Calu3 (cell line): Measurements from ENCODE around the gene CLDN9. TPM values are rescaled to one million over a fixed set of nuclear protein-coding genes. Genes with fewer than 3 reads are reported as not detected.

Source experiments
- BruUV-seq: library from RNA; stranded (reverse); fragments of 400-500 nt; replicated peaks from 2 replicates; lab custom pipeline; 2021; lab: Mats Ljungman, UMichigan
- CTCF ChIA-PET: fragments of 300-600 bp; sonication (Branson Sonifier 250); formaldehyde crosslinking; loops from one replicate; lab custom pipeline; 2022; ENCODE audit warnings: antibody characterized with exemption; lab: Charles Lee
- DNase-seq: peaks from one replicate; pipeline ENCODE4 v3.0.0; 2022
- H3K27ac Mint-ChIP-seq: one replicate; pipeline ENCODE4 v1.8.0; 2022; ENCODE audit warnings: mixed read lengths; ENCODE audit not compliant: unreplicated experiment
- H3K27me3 Mint-ChIP-seq: one replicate; pipeline ENCODE4 v1.8.0; 2022; ENCODE audit warnings: mixed read lengths; ENCODE audit not compliant: unreplicated experiment
- H3K36me3 Mint-ChIP-seq: one replicate; pipeline ENCODE4 v1.8.0; 2022; ENCODE audit warnings: mild to moderate bottlenecking, moderate library complexity, mixed read lengths; ENCODE audit not compliant: insufficient read depth, unreplicated experiment
- H3K4me1 Mint-ChIP-seq: one replicate; pipeline ENCODE4 v1.8.0; 2022; ENCODE audit warnings: mild to moderate bottlenecking, low read depth, mixed read lengths; ENCODE audit not compliant: unreplicated experiment
- H3K4me3 Mint-ChIP-seq: one replicate; pipeline ENCODE4 v1.8.0; 2022; ENCODE audit warnings: mild to moderate bottlenecking, low read depth, moderate library complexity, mixed read lengths; ENCODE audit not compliant: unreplicated experiment
- H3K9me3 Mint-ChIP-seq: one replicate; pipeline ENCODE4 v1.8.0; 2022; ENCODE audit warnings: low read depth, mixed read lengths; ENCODE audit not compliant: unreplicated experiment
- intact Hi-C: fragments of 100-400 bp; cut with micrococcal nuclease; formaldehyde crosslinking; loops from one replicate; pipeline ENCODE4 v1.10.0; 2022; ENCODE audit not compliant: unreplicated experiment
- total RNA-seq: library from RNA; stranded (reverse); gene quantifications from 2 replicates; pipeline ENCODE4 v1.2.3, GENCODE V29; 2022
- TF ChIP-seq, protein P1 (sequence below): fragments of 200-600 bp; IDR thresholded peaks from one replicate; pipeline ENCODE4 v1.8.0; 2022; ENCODE audit warnings: antibody characterized with exemption; ENCODE audit not compliant: unreplicated experiment

CLDN9 gene
- total RNA-seq, 1 experiment from 2014 or later: 13.5 TPM

DNA sequence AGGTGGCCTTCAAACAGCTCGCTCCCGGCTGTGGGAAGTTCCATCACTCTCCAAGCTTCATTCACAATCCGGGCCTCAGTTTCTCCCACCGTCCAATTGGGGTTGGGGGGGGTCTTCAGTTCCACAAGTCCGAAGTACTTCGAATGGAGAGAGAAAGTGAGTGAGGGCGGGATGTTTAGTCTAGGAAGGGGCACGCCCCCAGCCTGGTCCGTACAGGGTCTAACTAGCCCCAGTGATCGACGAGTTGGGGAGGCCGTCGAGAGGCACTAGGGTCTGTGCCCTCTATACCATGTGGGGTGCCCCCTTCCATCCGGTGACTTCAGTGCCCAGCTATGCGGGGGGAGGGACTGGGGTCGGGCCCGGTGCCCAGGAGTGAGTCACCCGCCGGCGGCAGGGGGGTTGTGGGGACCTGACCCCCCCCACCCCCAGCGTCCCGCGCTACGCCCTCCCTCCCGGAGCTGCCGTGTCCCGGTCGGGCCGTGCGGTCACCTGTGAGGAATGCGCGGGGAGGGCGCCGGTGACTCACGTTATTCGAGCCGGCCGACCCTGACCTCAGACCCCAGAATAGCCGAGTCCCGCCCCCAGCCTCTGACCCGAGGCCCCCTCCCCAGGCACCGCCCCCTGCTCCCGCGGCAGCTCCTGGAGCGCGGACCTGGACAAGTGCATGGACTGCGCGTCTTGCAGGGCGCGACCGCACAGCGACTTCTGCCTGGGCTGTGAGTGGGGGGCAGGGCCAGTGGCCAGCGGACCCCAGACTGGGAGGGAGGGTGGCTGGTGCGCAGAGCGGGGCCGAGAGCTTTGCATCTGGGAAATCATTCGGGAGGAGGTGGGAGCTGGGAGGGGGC lies 8.1 kb downstream of the CLDN9 start:
- CTCF ChIA-PET: interaction anchor here (0.6 to 7.8 kb wide), 9 partner anchors 7 to 73 kb away, joined by 3 to 126 read pairs (median 4); no protein-coding TSS in a partner anchor
- peaks cover 34% of the 10 kb centered on the region for H3K4me1 Mint-ChIP-seq
- peak; percentile 98 for DNase-seq
- TF ChIP-seq, protein P1, sequence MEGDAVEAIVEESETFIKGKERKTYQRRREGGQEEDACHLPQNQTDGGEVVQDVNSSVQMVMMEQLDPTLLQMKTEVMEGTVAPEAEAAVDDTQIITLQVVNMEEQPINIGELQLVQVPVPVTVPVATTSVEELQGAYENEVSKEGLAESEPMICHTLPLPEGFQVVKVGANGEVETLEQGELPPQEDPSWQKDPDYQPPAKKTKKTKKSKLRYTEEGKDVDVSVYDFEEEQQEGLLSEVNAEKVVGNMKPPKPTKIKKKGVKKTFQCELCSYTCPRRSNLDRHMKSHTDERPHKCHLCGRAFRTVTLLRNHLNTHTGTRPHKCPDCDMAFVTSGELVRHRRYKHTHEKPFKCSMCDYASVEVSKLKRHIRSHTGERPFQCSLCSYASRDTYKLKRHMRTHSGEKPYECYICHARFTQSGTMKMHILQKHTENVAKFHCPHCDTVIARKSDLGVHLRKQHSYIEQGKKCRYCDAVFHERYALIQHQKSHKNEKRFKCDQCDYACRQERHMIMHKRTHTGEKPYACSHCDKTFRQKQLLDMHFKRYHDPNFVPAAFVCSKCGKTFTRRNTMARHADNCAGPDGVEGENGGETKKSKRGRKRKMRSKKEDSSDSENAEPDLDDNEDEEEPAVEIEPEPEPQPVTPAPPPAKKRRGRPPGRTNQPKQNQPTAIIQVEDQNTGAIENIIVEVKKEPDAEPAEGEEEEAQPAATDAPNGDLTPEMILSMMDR: no peak
- intact Hi-C loops: loop anchor here (1.0 kb wide), 1 partner anchor 14 kb away; no protein-coding TSS in a partner anchor
- no peaks in the 10 kb centered on the region for H3K9me3 Mint-ChIP-seq
- peaks cover 73% of the 10 kb centered on the region for H3K36me3 Mint-ChIP-seq
- no peaks in the 10 kb centered on the region for H3K27me3 Mint-ChIP-seq
- H3K27ac Mint-ChIP-seq: peak overlapping the region; percentile 89
- H3K4me3 Mint-ChIP-seq: peak overlapping the region; percentile 80
- BruUV-seq: no TSS peak

DNA sequence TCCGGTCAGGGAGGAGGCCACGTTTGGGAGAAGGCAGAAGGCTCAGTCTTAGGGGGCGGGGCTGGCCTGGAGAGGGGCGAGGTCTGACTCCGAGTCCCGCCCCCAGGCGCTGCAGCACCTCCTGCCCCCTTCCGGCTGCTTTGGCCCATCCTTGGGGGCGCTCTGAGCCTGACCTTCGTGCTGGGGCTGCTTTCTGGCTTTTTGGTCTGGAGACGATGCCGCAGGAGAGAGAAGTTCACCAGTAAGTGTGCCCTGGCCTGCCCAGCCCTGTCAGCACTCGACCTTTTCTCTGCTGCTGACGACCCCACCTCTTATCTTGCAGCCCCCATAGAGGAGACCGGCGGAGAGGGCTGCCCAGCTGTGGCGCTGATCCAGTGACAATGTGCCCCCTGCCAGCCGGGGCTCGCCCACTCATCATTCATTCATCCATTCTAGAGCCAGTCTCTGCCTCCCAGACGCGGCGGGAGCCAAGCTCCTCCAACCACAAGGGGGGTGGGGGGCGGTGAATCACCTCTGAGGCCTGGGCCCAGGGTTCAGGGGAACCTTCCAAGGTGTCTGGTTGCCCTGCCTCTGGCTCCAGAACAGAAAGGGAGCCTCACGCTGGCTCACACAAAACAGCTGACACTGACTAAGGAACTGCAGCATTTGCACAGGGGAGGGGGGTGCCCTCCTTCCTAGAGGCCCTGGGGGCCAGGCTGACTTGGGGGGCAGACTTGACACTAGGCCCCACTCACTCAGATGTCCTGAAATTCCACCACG lies 8.9 kb downstream of the CLDN9 start:
- Mint-ChIP-seq H3K36me3 (peaks cover 81% of the 10 kb centered on the region), H3K4me1 (peaks cover 30% of the 10 kb centered on the region), H3K4me3 (peak overlapping the region; percentile 80), H3K9me3 (no peaks in the 10 kb centered on the region), H3K27ac (peak overlapping the region; percentile 89), H3K27me3 (no peaks in the 10 kb centered on the region)
- CTCF ChIA-PET: interaction anchor here (0.6 to 7.8 kb wide), 9 partner anchors 9 to 113 kb away, joined by 3 to 126 read pairs (median 3); partner anchors contain the start of gene ZNF213
- BruUV-seq: TSS peak; percentile 63
- TF ChIP-seq, protein P1: no peak
- intact Hi-C loops: no loop called here
- DNase-seq: peak; percentile 96

DNA sequence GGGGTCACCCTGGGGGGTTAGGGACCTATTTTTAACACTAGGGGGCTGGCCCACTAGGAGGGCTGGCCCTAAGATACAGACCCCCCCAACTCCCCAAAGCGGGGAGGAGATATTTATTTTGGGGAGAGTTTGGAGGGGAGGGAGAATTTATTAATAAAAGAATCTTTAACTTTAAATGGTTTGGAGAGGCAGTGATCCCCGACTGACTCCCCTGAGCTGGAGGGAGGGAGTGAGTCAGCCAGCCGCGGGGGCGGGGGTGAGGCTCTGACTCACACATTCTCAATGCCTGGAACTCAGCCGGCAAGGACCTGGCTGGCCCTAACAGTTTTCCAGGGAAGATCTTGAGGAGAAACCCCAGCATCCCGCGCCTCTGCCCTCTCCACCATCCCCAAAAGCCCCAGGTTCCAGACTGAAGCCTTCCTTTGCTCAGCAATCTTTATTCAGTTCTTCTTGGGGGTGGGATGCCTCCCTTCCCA lies 9.5 kb downstream of the CLDN9 start:
- peak; percentile 98 for DNase-seq
- Mint-ChIP-seq H3K4me3 (peak overlapping the region; percentile 80), H3K27ac (peak overlapping the region; percentile 89), H3K4me1 (peaks cover 30% of the 10 kb centered on the region), H3K27me3 (no peaks in the 10 kb centered on the region), H3K36me3 (peaks cover 84% of the 10 kb centered on the region), H3K9me3 (no peaks in the 10 kb centered on the region)
- TF ChIP-seq, protein P1: no peak
- BruUV-seq: no TSS peak
- CTCF ChIA-PET: interaction anchor here (0.6 to 7.8 kb wide), 6 partner anchors 9 to 1104 kb away, joined by 3 to 126 read pairs (median 4); partner anchors contain the start of genes HS3ST6 and ZNF213
- intact Hi-C loops: no loop called here
